ENCODE data around the gene NANP. TPM values are rescaled to one million over a fixed set of nuclear protein-coding genes. Genes with fewer than 3 reads are reported as not detected.
"Not testable (repeated sequence)": the region's sequence is repeated elsewhere in the genome, so short reads cannot be mapped to it uniquely, and the experiment has no call there.

NANP gene
- total and polyA plus RNA-seq, 10 of the 15 experiments (the other 5 are each of a cell fraction or from before 2014, with no cell fraction given): 4.2 to 6.7 (median 4.9) TPM

DNA sequence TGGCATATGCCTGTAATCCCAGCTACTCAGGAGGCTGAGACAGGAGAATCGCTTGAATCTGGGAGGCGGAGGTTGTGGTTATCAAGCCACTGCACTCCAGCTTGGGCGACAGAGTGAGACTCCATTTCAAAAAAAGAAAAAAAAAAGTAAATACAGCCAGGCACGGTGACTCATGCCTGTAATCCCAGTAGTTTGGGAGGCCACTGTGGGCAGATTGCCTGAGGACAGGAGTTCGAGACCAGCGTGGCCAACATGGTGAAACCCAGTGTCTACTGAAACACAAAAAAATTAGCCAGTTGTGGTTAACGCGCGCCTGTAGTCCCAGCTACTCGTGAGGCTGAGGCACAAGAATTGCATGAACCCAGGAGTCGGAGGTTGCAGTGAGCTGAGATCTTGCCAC, 36.9 kb downstream of the NANP start:
- BruUV-seq (replicated peaks): no TSS peak
- FAIRE-seq: no peak

DNA sequence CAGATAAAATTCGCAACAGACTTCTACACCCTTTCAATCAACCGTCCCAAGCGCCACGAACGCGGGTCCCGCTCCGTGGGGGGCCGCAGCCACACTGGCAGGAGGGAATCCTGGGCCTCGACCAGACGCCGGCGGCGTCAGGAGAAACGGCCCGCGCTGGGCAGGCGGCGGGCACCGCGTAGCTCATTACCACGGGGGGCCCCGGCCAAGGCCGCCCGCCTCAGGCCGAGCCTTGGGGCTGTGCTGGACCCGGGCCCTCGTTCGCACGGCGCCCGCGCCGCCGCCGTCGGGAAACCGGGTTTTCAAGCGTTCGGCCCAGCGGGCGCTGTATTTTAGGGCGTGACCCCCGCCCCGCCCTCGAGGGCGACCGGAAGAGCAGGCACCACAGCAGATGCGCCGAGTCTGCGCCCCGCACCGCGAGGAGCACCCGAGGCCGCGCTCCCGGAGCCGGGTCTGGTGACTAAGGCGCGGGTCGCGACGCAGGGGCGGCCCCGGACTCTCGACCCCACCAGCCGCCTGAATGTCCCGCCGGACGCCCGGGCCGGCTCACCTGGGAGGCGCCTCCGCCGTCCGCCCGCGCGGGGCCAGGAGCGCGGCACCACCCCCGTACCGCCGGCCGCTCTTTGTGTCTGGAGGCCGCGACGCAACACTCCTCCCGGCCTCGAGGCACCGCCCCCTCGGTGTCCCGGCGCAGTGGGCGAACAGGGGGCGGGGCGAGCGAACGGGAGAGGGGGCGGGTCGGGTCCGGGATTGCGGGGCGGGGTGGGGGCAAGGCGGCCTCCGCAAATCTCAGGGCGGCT, 38.7 kb downstream of the NANP start, which contains the start of gene NINL:
Gene NINL (minus strand): TSS at position 627 of the 800 bp plus-strand sequence. CDS start 58,944 bp downstream, outside the sequence.
- H3K9me3 ChIP-seq (replicated peaks; ENCODE audit: control insufficient read depth, insufficient read depth, low read length): no peaks in the 10 kb centered on the region; the same call in 2 of the 3 replicates
- TF ChIP-seq, protein P1, sequence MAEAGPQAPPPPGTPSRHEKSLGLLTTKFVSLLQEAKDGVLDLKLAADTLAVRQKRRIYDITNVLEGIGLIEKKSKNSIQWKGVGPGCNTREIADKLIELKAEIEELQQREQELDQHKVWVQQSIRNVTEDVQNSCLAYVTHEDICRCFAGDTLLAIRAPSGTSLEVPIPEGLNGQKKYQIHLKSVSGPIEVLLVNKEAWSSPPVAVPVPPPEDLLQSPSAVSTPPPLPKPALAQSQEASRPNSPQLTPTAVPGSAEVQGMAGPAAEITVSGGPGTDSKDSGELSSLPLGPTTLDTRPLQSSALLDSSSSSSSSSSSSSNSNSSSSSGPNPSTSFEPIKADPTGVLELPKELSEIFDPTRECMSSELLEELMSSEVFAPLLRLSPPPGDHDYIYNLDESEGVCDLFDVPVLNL (IDR thresholded peaks at IDR 0.05; ENCODE audit: low read depth, low read length): no peak
- TF ChIP-seq IRF4 (IDR thresholded peaks at IDR 0.05; ENCODE audit: low read depth, low read length) (no peak), POLR2A (IDR thresholded peaks at IDR 0.05; ENCODE audit: low read depth, low read length) (peak; percentile 30; the same call in 1 of the 2 replicates)
- H3K9ac ChIP-seq (ENCODE audit: control insufficient read depth, insufficient read depth, low read length): no peak within 1 kb of the TSS
- CTCF ChIA-PET: no interaction called here
- no peaks in the 10 kb centered on the region for H4K20me1 ChIP-seq (ENCODE audit: control insufficient read depth, insufficient read depth)
- H3K4me2 ChIP-seq (ENCODE audit: control insufficient read depth, insufficient read depth): 0 out of 2 replicates have a peak within 1 kb of the TSS, but pooled peaks have one; percentile 25
- in situ Hi-C loops (cut with MboI): no loop called here
- 13% methylated on average over 57 of the region's 108 CpGs for WGBS (ENCODE audit: insufficient coverage, insufficient replicate concordance, low lambda C conversion rate, missing lambda C conversion rate)
- FAIRE-seq (no peak), ATAC-seq (no peak), DNase-seq (ENCODE audit: low read depth, low spot score) (no peak)
- no peaks in the 10 kb centered on the region for H3K79me2 ChIP-seq (ENCODE audit: control insufficient read depth, insufficient read depth, low read length)
- H2AFZ ChIP-seq (ENCODE audit: control insufficient read depth, low read depth, low read length): no peak within 1 kb of the TSS
- no peaks in the 10 kb centered on the region for H3K4me1 ChIP-seq (ENCODE audit: control insufficient read depth, insufficient read depth, low read length)
- RAD21 ChIA-PET (ENCODE audit: unreplicated experiment): no interaction called here
- no peaks in the 10 kb centered on the region for H3K36me3 ChIP-seq (ENCODE audit: control insufficient read depth in 2 of 2, insufficient read depth in 2 of 2, low read length in 1 of 2)
- SMC1A ChIA-PET (ENCODE audit: uncharacterized antibody, unreplicated experiment): no interaction called here
- no peaks in the 10 kb centered on the region; a peak in 1 of 4 replicates for H3K27me3 ChIP-seq (replicated peaks in 1 of 2; ENCODE audit: control insufficient read depth in 2 of 2, insufficient read depth in 2 of 2, low read length in 1 of 2)
- no TSS peak for BruUV-seq (replicated peaks)
- POLR2A ChIA-PET: no interaction called here
- intact Hi-C loops (cut with micrococcal nuclease; ENCODE audit: unreplicated experiment): no loop called here
- no peak within 1 kb of the TSS for H3K4me3 ChIP-seq
- no peak within 1 kb of the TSS for H3K27ac ChIP-seq (ENCODE audit: control insufficient read depth, insufficient read depth)

More for the DNA sequence above, 36.9 kb downstream of the NANP start:
- ChIA-PET POLR2A (interaction anchor here (0.7 kb wide), 1 partner anchor 1420 kb away, joined by 5 read pairs; no protein-coding TSS in a partner anchor), SMC1A (ENCODE audit: uncharacterized antibody, unreplicated experiment) (no interaction called here), RAD21 (ENCODE audit: unreplicated experiment) (interaction anchor here (0.7 kb wide), 1 partner anchor 269 kb away, joined by 3 read pairs; no protein-coding TSS in a partner anchor), CTCF (no interaction called here)
- Histone ChIP-seq H3K9me3 (replicated peaks; ENCODE audit: control insufficient read depth, insufficient read depth, low read length) (no peaks in the 10 kb centered on the region; the same call in 2 of the 3 replicates), H3K27ac (ENCODE audit: control insufficient read depth, insufficient read depth) (no peak overlapping the region), H3K79me2 (ENCODE audit: control insufficient read depth, insufficient read depth, low read length) (no peaks in the 10 kb centered on the region), H3K36me3 (ENCODE audit: control insufficient read depth in 2 of 2, insufficient read depth in 2 of 2, low read length in 1 of 2) (no peaks in the 10 kb centered on the region), H2AFZ (ENCODE audit: control insufficient read depth, low read depth, low read length) (no peak overlapping the region), H3K9ac (ENCODE audit: control insufficient read depth, insufficient read depth, low read length) (no peak overlapping the region), H3K4me3 (no peak overlapping the region), H3K4me1 (ENCODE audit: control insufficient read depth, insufficient read depth, low read length) (no peaks in the 10 kb centered on the region), H4K20me1 (ENCODE audit: control insufficient read depth, insufficient read depth) (no peaks in the 10 kb centered on the region), H3K27me3 (replicated peaks in 1 of 2; ENCODE audit: control insufficient read depth in 2 of 2, insufficient read depth in 2 of 2, low read length in 1 of 2) (no peaks in the 10 kb centered on the region; a peak in 1 of 4 replicates), H3K4me2 (ENCODE audit: control insufficient read depth, insufficient read depth) (no peak overlapping the region)
- ATAC-seq: no peak
- intact Hi-C loops (cut with micrococcal nuclease; ENCODE audit: unreplicated experiment): no loop called here
- TF ChIP-seq RB1 (IDR thresholded peaks at IDR 0.05; ENCODE audit: borderline replicate concordance) (no peak), HDAC6 (IDR thresholded peaks at IDR 0.05; ENCODE audit: unreplicated experiment) (no peak), LARP7 (IDR thresholded peaks at IDR 0.05) (no peak)
- no peak for DNase-seq (ENCODE audit: low read depth, low spot score)
- in situ Hi-C loops (cut with MboI): no loop called here
- WGBS (ENCODE audit: insufficient coverage, insufficient replicate concordance, low lambda C conversion rate, missing lambda C conversion rate): 81% methylated on average over 10 of the region's 11 CpGs

DNA sequence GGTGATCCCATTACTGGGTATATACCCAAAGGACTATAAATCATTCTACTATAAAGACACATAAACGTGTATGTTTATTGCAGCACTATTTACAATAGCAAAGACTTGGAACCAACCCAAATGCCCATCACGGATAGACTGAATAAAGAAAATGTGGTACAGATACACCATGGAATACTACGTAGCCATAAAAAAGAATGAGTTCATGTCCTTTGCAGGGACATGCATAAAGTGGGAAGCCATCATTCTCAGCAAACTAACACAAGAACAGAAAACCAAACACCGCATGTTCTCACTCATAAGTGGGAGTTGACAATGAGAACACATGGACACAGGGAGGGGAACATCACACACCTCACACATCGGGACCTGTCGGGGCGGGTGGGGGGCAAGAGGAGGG, 40.2 kb downstream of the NANP start:
- POLR2A ChIA-PET; H3K27me3 ChIP-seq (replicated peaks in 1 of 2; ENCODE audit: control insufficient read depth in 2 of 2, insufficient read depth in 2 of 2, low read length in 1 of 2); H3K4me1 ChIP-seq (ENCODE audit: control insufficient read depth, insufficient read depth, low read length); H3K27ac ChIP-seq (ENCODE audit: control insufficient read depth, insufficient read depth); H3K4me3 ChIP-seq; intact Hi-C loops (cut with micrococcal nuclease; ENCODE audit: unreplicated experiment); H3K79me2 ChIP-seq (ENCODE audit: control insufficient read depth, insufficient read depth, low read length); in situ Hi-C loops (cut with MboI); DNase-seq (ENCODE audit: low read depth, low spot score); H4K20me1 ChIP-seq (ENCODE audit: control insufficient read depth, insufficient read depth); H3K4me2 ChIP-seq (ENCODE audit: control insufficient read depth, insufficient read depth); BruUV-seq (replicated peaks); ATAC-seq; FAIRE-seq; CTCF ChIA-PET; H3K9ac ChIP-seq (ENCODE audit: control insufficient read depth, insufficient read depth, low read length); H3K36me3 ChIP-seq (ENCODE audit: control insufficient read depth in 2 of 2, insufficient read depth in 2 of 2, low read length in 1 of 2); H3K9me3 ChIP-seq (replicated peaks; ENCODE audit: control insufficient read depth, insufficient read depth, low read length); SMC1A ChIA-PET (ENCODE audit: uncharacterized antibody, unreplicated experiment); H2AFZ ChIP-seq (ENCODE audit: control insufficient read depth, low read depth, low read length); RAD21 ChIA-PET (ENCODE audit: unreplicated experiment): not testable (repeated sequence)
- 67% methylated on average over 7 of the region's 7 CpGs for WGBS (ENCODE audit: insufficient coverage, insufficient replicate concordance, low lambda C conversion rate, missing lambda C conversion rate)

Measured in GM12878 (cell line).